Brain pericyte (primary cell): ENCODE data around the gene ITCH.
A peak's percentile ranks its signal among the peaks of the same experiment; 100 is the strongest.
"Not testable (repeated sequence)": the region's sequence is repeated elsewhere in the genome, so short reads cannot be mapped to it uniquely, and the experiment has no call there.

Experiments
- DNase-seq: peaks from one replicate; pipeline ENCODE4 v3.0.0-alpha.2; 2012; ENCODE audit warnings: low read depth, low spot score

ITCH gene

DNA sequence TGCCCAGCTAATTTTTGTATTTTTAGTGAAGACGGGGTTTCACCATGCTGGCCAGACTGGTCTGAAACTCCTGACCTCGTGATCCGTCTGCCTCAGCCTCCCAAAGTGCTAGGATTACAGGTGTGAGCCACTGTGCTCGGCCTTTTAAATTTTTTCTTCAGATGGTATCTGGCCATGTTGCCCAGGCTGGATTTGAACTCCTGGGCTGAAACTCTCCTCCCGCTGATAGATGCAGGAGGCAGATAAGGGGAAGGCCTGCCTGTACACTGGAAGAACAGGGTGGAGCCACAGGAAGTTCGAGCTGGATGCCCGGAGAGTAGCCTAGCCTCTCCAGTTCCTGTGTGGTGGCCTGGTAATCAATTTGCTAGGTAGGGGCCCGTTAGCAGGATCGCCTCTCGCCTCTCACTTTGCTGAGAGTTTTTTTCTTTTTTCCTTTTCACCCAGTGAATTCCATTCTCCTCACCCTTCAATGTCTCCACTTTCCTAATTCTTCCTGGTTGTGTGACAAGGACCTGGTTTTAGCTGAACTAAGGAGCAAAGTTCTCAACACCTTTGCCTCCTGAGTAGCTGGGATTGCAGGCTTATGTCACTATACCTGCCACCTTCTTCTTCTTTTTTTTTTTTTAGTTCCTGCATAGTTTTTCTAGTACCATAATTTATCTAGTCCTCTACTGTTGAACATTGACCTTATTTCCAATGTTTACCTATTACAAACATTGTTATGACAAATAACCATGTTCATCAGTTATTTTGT lies 19.4 kb upstream of the ITCH start:
- no peak for DNase-seq

DNA sequence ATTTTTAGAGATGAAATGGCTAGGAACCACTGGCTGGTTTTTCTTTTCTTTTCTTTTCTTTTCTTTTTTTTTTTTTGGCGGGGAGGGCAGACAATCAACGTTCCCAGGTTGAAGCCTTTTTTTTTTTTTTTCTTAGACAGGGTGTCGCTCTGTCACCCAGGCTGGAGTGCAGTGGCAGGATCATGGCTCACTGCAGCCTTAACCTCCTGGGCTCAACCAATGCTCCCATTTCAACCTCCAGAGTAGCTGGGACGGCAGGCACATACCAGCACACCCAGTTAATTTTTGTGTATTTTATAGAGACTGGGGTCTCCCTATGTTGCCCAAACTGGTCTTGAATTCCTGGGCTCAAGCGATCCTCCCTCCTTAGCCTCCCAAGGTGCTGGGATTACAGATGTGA lies 18.8 kb upstream of the ITCH start:
- no peak for DNase-seq

DNA sequence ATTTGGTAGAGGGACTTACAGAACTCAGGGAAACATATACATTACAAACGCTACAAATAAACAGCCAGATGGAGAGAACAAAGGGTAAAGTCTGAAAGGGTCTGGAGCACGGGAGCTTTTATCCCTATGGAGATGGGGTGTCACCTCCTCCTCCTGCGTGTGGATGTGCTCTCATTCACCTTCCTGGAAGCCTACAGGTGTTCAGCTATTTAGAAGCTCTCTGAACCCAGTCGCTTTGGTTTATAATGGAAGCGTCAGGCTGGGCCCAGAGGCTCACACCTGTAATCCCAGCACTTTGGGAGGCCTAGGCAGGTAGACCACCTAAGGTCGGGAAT lies 17.7 kb upstream of the ITCH start:
- no peak for DNase-seq

DNA sequence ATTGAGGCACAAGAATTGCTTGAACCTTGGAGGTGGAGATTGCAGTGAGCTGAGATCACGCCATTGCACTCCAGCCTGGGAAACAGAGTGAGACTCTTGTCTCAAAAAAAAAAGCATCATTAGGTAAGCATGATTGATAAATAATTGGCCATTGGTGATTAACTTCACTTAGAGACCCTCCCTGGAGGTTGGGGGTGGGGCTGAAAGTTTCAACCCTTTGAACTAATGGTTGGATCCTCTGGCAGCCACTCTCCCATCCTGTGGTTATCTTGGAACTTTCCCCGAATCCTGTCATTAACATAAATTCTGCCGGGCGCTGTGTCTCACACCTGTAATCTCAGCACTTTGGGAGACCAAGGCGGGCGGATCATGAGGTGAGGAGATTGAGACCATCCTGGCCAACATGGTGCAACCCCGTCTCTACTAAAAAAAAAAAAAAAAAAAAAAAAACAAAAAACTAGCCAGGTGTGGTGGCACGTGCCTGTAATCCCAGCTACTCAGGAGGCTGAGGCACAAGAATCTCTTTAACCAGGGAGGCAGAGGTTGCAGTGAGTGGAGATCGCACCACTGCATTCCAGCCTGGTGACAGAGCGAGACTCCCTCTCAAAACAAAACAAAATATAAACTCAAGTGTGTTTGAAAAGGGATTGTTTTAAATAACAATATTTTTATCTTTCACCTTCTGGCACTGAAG lies 17.1 kb upstream of the ITCH start:
- DNase-seq, result not testable (repeated sequence)

DNA sequence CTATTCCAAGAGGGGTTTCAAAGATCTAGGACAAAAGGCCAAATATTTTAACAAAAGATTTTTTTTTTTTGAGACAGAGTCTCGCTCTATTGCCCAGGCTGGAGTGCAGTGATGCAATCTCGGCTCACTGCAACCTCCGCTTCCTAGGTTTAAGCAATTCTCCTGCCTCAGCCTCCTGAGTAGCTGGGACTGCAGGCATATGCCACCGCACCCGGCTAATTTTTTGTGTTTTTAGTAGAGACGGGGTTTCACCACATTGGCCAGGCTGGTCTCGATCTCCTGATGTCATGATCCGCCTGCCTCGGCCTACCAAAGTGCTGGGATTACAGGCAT lies 16.6 kb upstream of the ITCH start:
- DNase-seq, result not testable (repeated sequence)

DNA sequence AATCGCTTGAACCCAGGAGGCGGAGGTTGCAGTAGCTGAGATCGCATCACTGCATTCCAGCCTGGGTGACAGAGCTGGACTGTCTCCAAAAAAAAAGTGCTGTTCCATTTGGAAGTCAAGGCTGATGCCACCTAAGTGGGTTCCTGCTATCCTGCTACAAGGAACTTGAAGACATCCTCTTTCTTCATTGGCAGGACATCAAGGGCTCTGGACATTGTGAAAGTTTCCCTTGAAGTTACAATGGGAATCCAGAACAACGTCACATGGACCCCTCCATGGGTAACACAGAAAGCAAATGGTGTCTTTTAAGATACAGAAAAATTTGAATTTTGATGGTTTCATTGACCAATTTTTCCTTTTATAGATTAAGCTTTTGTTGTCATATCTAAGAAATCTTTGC lies 15.5 kb upstream of the ITCH start:
- DNase-seq, result no peak

DNA sequence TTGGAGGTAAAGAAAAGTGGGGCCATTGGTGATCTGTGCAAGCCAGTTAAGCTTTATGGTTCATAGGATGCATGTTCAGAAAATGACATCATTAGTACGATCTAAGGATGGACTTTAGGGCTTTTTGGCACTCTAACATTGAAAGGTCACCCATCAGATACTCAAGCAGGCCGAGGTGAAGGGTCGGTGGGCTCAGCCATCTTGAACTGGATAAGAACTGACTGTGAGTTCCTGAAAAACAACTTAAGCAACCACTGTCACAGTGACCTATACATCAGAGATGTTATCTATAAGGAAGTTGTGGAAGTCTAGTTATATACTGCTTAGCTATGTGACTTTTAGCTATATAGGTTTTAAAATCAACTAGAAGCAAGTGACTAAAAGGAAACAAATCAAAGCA lies 13.0 kb upstream of the ITCH start:
- no peak for DNase-seq

DNA sequence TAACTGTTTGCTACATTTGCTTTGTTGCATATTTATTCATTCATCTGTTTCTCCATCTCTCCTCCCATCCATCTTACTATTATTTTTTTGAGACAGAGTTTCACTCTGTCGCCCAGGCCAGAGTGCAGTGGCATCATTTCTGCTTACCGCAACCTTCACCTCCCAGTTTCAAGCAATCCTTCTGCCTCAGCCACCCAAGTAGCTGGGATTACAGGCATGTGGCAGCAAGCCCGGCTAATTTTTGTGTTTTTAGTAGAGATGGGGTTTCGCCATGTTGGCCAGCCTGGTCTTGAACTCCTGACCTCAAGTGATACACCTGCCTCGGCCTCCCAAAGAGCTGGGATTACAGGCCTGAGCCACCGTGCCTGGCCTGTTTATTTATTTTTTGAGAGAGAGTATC lies 9.6 kb upstream of the ITCH start:
- DNase-seq, result not testable (repeated sequence)

DNA sequence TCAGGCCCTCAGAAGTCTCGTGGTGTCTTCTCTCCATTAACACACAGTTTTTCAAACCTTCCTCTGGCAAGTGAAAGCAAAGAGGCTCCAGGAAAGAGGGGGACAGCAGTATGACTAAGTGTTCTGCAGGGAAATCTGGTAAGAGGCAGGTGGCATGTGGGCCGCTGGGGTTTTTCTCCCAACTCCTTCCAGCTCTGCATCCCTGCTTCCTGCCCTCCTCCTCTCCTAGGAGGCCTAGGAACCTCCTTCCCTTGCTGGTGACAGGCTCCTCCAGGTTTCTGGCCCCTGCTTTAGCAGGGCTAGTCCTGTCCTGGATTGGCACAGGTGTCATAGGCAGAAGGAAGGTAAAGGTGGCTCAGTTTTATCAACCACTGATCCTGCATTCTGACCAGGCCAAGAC lies 7.6 kb upstream of the ITCH start:
- no peak for DNase-seq

DNA sequence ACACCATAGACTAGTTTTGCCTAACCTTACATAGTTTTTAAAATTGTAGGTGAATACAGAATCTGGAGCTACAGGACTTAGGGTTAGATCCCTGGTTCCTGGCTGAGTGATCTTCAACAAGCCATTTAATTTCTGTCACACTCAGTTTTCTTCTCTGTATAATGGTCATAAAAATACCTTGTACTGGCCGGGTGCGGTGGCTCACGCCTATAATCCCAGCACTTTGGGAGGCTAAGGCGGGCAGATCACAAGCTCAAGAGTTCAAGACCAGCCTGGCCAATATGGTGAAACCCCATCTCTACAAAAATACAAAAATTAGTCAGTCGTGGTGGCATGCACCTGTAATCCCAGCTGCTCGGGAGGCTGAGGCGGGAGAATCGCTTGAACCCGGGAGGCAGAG lies 3.3 kb upstream of the ITCH start:
- not testable (repeated sequence) for DNase-seq

DNA sequence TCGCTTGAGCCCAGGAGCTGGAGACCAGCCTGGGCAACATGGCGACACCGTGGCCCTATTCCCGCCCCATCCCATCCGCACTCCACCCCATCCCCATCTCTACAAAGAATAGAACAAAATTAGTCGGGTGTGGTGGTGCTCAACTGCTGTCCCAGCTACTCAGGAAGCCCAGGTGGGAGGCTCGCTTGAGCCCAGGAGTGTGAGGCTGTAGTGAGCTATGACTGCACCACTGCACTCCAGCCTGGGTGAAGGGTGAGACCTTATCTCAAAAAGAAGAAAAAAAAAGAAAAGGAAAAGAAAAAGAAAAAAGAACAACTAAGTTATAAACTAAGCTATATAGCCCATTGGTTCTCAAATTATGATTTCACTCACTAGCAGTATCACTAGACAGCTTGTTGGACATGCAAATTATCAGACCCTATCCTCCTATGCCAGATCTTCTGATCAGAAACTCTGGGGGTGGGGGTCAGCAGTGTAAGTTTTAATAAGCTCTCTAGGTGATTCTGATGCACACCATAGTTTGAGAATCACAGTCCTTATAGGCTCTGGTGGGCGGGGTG lies 491 bp upstream of the ITCH start:
- DNase-seq, result no peak

DNA sequence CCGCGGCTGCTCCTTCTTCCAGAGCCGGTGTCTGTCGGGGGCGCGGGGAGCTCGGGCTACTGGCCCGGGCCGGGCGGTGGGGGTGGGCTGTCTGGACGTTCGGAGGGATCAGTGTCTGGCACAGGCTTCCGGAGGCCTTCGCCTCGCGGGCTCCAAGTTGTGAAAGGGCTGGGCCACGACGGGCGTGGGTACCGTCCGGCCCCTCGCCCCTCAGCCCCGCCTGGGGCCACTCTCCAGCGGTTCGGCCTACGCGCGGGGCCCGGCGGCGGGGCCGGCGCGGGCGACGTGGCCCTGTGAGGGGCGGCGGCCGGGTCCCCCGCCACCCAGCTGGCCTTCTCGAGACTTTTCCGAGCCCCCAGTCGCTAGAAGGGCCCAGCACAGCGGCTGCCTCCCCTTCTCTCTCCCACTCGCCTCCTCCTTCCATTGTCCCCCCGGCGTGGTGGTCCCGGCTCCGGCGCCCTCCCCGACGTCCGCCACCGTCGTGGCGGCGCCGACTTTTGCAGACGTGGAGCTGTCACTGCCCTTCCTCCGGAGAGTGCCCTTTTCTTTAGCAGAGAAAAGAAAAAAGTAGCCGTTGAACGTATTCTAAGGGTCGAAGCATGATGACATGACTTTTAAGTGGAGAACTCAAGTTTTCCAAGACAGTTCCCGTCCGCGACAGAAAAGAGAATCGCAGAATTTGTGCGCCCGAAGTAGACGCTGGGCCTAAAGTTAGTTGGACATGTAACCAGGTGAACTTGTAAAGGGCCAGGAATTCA lies 571 bp downstream of the ITCH start:
- DNase-seq, result peak; percentile 8

DNA sequence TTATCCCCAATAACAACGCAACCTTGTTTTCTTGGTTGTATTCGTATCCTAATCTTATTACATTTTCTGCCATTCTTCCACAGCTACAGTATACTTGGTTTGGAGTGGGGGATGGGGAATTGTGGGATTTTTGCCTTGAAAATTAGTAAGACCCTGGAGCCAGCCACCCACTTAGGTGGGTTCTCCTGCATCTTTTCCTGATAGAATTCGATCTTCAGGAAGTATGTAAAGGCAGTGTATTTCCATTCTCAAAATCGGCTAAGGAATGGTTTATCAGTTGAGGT lies 1.1 kb downstream of the ITCH start:
- no peak for DNase-seq

DNA sequence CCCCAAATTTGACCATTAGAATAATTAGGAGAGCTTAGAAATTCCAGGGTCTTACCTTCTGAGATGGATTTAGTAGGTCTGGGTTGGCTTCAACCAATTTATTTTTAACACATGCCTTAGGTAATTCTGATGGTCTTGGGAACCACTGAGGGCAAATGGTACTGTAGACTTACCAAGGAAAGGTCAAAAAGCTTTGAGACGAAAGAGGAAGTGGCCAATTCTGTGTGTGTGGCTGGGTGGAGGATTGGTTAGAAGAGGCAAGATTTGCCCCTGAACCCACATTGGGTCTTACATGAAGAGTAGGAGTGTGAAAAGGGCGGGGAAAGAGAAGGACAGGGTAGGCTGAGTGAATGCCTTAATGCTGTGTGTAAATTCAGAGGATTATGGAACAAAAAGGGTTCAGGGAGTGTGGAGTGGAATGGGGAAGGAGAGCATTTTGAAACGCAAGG lies 2.7 kb downstream of the ITCH start:
- no peak for DNase-seq

DNA sequence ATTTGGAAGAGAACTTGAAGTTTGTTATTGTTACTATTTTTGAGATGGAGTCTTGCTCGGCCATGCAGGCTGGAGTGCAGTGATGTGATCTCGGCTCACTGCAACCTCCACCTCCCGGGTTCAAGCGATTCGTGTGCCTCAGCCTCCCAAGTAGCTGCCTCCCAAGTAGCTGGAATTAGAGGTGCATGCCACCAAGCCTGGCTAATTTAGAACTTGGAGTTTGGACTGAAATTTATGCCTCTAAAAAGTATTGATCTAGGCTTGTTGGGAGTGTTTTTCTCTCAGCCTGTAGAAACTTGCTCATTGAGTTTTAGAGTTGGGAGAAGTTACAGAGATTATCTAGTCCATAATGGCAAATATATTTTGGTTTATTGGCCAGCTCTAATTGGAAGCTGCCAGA lies 4.1 kb downstream of the ITCH start:
- no peak for DNase-seq

DNA sequence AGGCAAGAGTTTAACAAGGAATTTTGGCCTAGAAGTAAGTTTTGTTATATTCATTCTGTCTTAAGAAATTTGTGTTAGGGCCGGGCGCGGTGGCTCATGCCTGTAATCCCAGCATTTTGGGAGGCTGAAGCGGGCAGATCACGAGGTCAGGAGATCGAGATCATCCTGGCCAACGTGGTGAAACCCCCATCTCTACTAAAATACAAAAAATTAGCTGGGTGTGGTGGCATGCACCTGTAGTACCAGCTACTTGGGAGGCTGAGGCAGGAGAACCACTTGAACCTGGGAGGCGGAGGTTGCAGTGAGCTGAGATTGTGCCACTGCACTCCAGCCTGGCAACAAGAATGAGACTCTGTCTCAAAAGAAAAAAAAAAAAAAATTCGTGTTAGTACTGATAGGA lies 4.8 kb downstream of the ITCH start:
- not testable (repeated sequence) for DNase-seq

DNA sequence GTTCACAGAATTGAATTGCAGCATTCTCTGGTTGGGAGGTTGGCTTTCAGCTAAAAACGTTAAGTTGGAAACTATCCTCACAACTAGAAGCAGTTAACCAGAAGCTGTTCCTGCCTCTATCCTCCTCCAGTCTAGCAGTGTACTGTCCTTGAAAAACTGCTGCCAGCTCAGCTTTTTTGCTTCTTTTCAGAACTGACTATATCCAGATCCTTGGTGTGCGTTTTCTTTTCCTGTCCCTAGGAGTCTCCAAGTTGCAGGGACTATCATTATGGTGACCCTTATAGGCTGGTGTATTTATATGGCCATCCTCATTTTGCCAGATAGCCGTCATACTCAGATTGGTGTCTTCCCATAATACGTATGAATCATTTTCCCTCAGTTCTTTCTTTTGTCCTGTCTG lies 5.5 kb downstream of the ITCH start:
- no peak for DNase-seq

DNA sequence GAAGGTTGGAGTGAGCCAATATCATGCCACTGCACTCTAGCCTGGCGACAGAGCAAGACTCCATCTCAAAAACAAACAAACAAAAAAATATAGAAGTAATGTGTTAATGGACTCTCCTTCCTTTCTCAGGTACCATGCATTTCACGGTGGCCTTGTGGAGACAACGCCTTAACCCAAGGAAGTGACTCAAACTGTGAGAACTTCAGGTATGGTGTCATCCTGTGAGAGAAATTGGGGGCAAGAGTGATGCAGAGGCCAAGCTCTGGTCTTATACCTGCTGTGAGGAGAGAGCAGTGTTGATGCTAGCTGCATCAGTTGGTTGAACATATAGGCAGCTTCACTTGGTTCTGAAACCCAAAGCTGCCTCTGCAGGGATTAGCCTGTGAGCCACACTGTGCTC lies 6.2 kb downstream of the ITCH start:
- no peak for DNase-seq

DNA sequence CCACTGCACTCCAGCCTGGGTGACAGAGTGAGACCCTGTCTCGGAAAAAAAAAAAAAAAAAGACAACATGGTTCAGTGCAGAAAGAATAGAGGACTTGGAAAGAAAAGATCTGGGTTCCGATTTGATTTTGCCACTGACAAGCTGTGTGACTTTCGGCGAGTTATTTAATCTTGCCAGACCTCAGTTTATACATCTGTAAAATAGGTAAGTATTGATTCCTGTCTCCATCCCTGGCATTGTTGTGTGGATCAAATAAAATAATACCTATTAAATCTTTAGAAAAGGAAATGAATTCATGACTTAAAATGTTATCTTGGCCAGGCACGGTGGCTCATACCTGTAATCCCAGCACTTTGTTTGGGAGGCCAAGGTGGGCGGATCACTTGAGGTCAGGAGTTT lies 7.0 kb downstream of the ITCH start:
- DNase-seq, result no peak

DNA sequence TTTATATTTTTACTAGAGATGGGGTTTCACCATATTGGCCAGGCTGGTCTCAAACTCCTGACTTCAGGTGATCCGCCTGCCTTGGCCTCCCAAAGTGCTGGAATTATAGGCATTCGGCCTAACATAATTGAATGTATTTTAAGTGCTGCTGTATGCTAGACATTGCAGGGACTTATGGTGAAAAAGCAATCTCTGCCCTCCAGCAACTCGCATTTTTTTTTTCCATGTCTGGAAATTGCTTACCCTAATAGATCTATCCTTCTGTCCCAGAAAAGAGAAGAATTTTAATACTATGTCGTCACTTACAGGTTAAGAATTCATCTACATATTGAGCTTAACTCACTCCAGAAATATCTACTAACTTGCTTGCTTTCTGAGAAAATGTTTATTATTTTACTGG lies 10.4 kb downstream of the ITCH start:
- no peak for DNase-seq

DNA sequence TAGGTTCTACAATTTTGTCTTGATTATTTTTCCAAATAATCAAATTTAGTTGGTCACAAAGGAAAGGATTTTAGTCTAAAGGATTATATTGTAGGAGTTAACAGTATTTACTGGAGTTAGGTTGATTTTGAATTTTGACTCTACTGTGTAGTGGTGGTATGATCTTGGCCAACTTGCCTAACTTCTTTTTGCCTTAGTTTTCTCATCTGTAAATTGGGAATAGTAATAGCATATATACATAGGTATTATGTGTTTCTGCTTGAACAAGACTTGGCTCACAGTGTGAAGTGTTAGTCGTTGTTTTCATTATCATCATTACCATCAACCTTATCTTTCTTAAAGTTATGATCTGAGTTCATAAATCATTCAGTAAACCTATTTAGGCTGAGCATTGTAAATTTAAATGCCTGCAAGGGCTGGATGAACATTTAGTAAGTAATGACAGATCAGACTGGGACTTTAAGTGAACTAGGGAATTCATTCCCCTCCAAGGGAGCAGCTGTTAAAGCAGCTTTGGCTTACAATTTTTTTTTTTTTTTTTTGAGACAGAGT lies 11.2 kb downstream of the ITCH start:
- DNase-seq, result no peak

DNA sequence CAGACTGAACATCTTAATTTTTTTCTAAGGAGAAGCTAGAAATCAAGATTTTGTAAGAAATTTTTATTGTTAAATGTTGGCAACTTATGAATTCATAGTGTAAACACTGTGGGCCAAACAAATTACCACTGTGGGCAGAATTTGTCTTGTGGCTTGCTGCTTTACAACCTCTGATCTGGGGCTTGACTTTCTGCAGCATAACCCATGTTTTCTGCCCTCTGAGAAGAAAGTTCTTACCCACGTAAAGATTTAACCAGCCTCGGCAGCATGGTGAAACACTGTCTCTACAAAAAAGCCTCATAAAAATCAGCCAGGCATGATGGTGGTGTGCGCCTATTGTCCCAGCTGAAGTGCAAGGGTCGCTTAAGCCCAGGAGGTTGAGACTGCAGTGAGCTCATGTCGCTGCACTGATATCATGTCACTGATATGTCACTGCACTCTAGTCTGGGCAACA lies 12.9 kb downstream of the ITCH start:
- no peak for DNase-seq
